Stimulated activated naive CD8-positive, alpha-beta T cell treated with anti-CD3 and anti-CD28 coated beads, Interleukin-15, Interleukin-2, amounts not matched to agents 100 ng/mL and 50 ng/mL, for 24 hours (primary cell): ENCODE data around the gene MTA3.
"Not testable (repeated sequence)": the region's sequence is repeated elsewhere in the genome, so short reads cannot be mapped to it uniquely, and the experiment has no call there.

Source experiments
- H3K27ac Mint-ChIP-seq: one replicate; pipeline ENCODE4 v1.8.0; 2021; ENCODE audit warnings: mild to moderate bottlenecking, mixed read lengths
- H3K27me3 Mint-ChIP-seq: one replicate; pipeline ENCODE4 v1.8.0; 2021; ENCODE audit warnings: mixed read lengths
- H3K36me3 Mint-ChIP-seq: one replicate; pipeline ENCODE4 v1.8.0; 2021; ENCODE audit warnings: low read depth, mixed read lengths
- H3K4me1 Mint-ChIP-seq: one replicate; pipeline ENCODE4 v1.8.0; 2021; ENCODE audit warnings: low read depth, mixed read lengths
- H3K4me3 Mint-ChIP-seq: one replicate; pipeline ENCODE4 v1.8.0; 2021; ENCODE audit warnings: mild to moderate bottlenecking, mixed read lengths
- H3K9me3 Mint-ChIP-seq: one replicate; pipeline ENCODE4 v1.8.0; 2021; ENCODE audit warnings: mixed read lengths

The MTA3 gene

GRCh38 chr2:42708179-42708578 lies 139.7 kb downstream of the MTA3 start:
- no peak overlapping the region for H3K27ac Mint-ChIP-seq
- no peaks in the 10 kb centered on the region for H3K4me1 Mint-ChIP-seq
- no peaks in the 10 kb centered on the region for H3K9me3 Mint-ChIP-seq
- no peaks in the 10 kb centered on the region for H3K27me3 Mint-ChIP-seq
- no peak overlapping the region for H3K4me3 Mint-ChIP-seq
- H3K36me3 Mint-ChIP-seq, result peaks cover 11% of the 10 kb centered on the region

DNA sequence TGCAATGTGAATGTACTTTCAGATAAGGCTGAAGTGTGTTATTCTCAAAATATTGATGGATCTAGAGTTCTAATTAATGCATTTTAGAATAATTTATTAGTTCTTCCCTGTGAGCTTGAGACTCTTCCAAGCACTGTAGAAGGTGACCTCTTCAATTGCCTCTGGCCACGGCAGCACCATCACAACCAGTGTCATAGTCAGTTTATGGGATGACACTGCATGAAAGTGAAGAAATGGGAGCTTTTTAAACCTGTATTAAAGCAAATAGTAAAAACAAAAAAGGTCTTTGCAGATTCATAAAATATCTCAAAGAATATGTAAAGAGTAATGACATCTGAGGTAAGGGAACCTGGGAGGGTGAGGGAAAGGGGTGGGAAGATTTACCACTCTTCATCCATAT lies 143.5 kb downstream of the MTA3 start:
- Mint-ChIP-seq H3K27ac (no peak overlapping the region), H3K27me3 (no peaks in the 10 kb centered on the region), H3K36me3 (peaks cover 9% of the 10 kb centered on the region), H3K4me3 (no peak overlapping the region), H3K9me3 (no peaks in the 10 kb centered on the region), H3K4me1 (peaks cover 5% of the 10 kb centered on the region)

DNA sequence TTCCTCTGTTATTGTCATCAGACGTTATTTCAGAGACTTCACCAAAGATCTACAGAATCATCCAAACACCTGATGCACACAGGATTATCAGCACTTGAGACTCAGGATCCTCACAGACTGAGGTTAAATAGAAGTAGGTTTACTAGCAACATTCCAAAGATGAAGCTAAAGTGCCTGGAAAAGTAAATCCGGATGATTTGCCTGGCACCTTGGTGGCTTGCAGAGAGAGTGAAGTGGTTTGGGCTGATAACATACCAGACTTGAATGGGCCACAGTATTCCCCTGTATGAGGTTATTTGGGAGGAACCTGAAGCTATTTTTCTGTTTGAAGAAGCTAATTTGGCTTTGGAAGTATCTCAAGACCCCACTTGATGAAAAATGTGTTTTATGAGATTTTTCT lies 144.5 kb downstream of the MTA3 start:
- Mint-ChIP-seq H3K9me3 (no peaks in the 10 kb centered on the region), H3K4me3 (no peak overlapping the region), H3K27me3 (no peaks in the 10 kb centered on the region), H3K27ac (no peak overlapping the region), H3K36me3 (peaks cover 9% of the 10 kb centered on the region), H3K4me1 (peaks cover 5% of the 10 kb centered on the region)

DNA sequence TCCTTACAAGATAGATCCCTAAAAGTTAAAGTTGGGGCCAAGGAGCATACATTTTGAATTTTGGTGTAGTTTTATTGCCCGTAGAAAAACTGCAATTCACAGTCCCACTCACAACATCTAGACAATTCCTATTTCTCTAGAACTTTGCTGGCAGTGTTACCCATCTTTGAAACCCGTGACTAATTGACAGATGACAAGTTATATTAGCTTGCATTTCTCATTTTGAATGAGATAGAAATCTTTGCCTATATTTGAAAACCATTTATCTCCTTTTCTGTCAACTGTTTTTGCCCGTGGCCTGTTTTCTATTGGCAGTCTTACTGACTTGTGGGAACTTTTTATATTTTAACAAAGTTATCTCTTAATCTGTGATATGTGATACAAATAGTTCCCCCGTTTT lies 145.5 kb downstream of the MTA3 start:
- Mint-ChIP-seq H3K4me3 (no peak overlapping the region), H3K27me3 (no peaks in the 10 kb centered on the region), H3K27ac (no peak overlapping the region), H3K36me3 (peaks cover 3% of the 10 kb centered on the region), H3K4me1 (peaks cover 5% of the 10 kb centered on the region), H3K9me3 (no peaks in the 10 kb centered on the region)

DNA sequence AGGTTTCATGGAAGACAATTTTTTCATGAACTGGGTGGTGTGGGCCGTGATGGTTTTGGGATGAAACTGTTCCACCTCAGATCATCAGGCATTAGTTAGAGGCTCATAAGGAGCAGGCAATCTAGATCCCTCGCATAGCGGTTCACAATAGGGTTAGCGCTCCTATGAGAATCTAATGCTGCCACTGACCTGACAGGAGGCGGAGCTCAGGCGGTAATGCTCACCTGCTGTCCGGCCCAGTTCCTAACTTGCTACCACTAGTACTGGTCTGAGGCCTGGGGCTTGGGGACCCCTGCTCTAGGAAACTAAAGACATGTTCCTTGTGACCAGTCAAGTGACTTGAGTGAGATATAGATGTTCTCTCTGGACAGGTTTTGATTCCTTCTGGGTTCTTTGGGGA lies 146.3 kb downstream of the MTA3 start:
- no peak overlapping the region for H3K27ac Mint-ChIP-seq
- no peaks in the 10 kb centered on the region for H3K9me3 Mint-ChIP-seq
- H3K36me3 Mint-ChIP-seq, result no peaks in the 10 kb centered on the region

GRCh38 chr2:42721898-42722297 lies 153.5 kb downstream of the MTA3 start:
- Mint-ChIP-seq H3K36me3 (no peaks in the 10 kb centered on the region), H3K9me3 (no peaks in the 10 kb centered on the region), H3K4me1 (peaks cover 10% of the 10 kb centered on the region), H3K27me3 (no peaks in the 10 kb centered on the region), H3K27ac (no peak overlapping the region), H3K4me3 (no peak overlapping the region)

More for the DNA sequence above, 146.3 kb downstream of the MTA3 start:
- no peak overlapping the region for H3K4me3 Mint-ChIP-seq
- H3K4me1 Mint-ChIP-seq, result peaks cover 5% of the 10 kb centered on the region
- H3K27me3 Mint-ChIP-seq, result no peaks in the 10 kb centered on the region

DNA sequence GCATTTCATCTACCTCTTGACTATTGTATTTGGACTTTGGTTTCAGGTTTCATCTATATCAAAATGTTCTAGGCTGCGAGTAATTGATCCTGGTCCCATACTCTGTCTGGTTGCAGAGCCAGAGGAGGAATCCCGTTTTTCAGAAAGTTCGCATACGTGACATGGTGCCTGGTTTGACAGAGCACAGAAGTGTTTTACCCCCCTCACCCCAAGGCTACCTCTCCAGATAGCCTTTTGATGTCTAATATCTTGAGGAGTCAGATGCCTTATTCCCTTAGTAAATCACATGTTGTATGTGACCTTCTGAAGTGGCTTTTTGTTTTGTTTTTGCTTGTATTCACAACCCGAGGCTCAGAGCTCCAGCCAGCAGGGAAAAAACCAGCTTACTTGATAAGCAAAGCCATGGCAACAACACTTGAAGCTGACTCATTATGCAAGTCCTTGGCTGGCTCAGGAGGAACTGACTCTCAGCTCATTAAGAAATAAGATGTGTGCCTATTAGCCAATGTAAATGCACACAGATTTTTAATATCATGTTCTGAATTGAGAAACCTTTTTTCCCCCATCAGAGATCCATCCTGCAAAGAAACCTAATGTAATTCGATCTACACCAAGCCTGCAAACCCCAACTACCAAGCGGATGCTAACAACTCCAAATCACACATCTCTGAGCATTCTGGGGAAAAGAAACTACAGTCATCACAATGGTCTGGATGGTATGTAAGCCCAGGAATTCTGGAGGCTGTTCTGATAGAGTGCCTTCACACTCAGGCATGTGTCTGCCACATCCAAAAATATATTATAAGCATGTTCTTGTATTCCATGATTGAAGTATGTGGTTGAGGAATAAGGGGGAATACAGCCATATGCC lies 154.1 kb downstream of the MTA3 start:
- H3K27me3 Mint-ChIP-seq, result no peaks in the 10 kb centered on the region
- H3K4me3 Mint-ChIP-seq, result no peak overlapping the region
- no peak overlapping the region for H3K27ac Mint-ChIP-seq
- H3K4me1 Mint-ChIP-seq, result peaks cover 10% of the 10 kb centered on the region
- H3K36me3 Mint-ChIP-seq, result no peaks in the 10 kb centered on the region
- no peaks in the 10 kb centered on the region for H3K9me3 Mint-ChIP-seq

GRCh38 chr2:42723465-42723864 lies 155.0 kb downstream of the MTA3 start:
- Mint-ChIP-seq H3K27me3 (no peaks in the 10 kb centered on the region), H3K36me3 (peaks cover 5% of the 10 kb centered on the region), H3K4me3 (no peak overlapping the region), H3K9me3 (no peaks in the 10 kb centered on the region), H3K4me1 (peaks cover 10% of the 10 kb centered on the region), H3K27ac (no peak overlapping the region)

DNA sequence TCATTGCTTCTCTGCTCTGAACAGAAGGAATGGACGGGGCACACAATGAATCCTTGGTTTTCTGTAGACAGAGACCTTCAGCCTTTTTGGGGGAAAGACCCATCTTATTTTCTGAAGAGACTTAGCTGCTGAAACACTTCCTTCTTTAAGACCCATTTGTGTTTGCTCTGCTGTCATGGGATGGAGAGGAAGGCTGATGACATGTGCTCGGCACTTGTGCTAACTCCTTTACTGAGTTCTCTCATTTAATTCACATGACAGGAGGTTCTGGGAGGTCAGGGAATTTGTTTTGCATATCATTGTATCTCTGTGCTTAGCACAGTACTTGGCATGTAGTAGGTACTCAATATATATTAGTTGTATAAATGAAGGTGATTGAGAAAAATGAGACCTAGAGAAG lies 156.5 kb downstream of the MTA3 start:
- peaks cover 10% of the 10 kb centered on the region for H3K4me1 Mint-ChIP-seq
- no peak overlapping the region for H3K27ac Mint-ChIP-seq
- no peaks in the 10 kb centered on the region for H3K27me3 Mint-ChIP-seq
- H3K9me3 Mint-ChIP-seq, result peaks cover 4% of the 10 kb centered on the region
- H3K36me3 Mint-ChIP-seq, result peaks cover 11% of the 10 kb centered on the region
- H3K4me3 Mint-ChIP-seq, result no peak overlapping the region

GRCh38 chr2:42725657-42726056 lies 157.2 kb downstream of the MTA3 start:
- peaks cover 18% of the 10 kb centered on the region for H3K36me3 Mint-ChIP-seq
- no peak overlapping the region for H3K4me3 Mint-ChIP-seq
- no peaks in the 10 kb centered on the region for H3K27me3 Mint-ChIP-seq
- peaks cover 9% of the 10 kb centered on the region for H3K9me3 Mint-ChIP-seq
- no peak overlapping the region for H3K27ac Mint-ChIP-seq
- peaks cover 10% of the 10 kb centered on the region for H3K4me1 Mint-ChIP-seq

DNA sequence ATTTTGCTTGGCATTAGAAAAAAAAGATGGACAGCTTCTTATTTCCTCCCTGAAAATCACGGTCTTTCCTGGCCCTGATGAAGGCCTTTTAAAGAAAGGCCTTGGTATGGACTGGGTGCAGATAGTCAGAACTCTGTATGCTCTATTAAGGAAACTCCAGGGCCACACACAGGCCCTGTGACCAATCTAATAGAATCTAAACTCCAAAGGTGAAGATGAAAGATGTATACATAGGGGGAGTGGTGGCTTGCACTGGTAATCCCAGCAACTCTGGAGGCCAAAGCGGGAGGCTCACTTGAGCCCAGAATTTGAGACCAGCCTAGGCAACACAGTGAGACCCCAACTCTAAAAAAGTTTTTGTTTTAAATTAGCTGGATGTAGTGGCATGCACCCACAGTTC lies 158.2 kb downstream of the MTA3 start:
- H3K9me3 Mint-ChIP-seq, result peaks cover 9% of the 10 kb centered on the region
- H3K36me3 Mint-ChIP-seq, result peaks cover 29% of the 10 kb centered on the region
- H3K4me1 Mint-ChIP-seq, result peaks cover 10% of the 10 kb centered on the region
- H3K27me3 Mint-ChIP-seq, result no peaks in the 10 kb centered on the region
- H3K27ac Mint-ChIP-seq, result no peak overlapping the region
- H3K4me3 Mint-ChIP-seq, result no peak overlapping the region

DNA sequence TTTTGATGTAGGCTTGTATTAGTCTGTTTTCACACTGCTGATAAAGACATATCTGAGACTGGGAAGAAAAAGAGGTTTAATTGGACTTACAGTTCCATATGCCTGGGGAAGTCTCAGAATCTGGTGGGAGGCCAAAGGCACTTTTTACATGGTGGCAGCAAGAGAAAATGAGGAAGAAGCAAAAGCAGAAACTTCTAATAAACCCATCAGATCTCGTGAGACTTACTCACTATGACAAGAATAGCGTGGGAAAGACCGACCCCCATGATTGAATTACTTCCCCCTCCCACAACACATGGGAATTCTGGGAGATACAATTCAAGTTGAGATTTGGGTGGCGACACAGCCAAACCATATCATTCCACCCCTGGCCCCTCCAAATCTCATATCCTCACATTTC lies 162.9 kb downstream of the MTA3 start:
- peaks cover 31% of the 10 kb centered on the region for H3K9me3 Mint-ChIP-seq
- H3K4me1 Mint-ChIP-seq, H3K27ac Mint-ChIP-seq, H3K27me3 Mint-ChIP-seq, H3K4me3 Mint-ChIP-seq: not testable (repeated sequence)
- peaks cover 71% of the 10 kb centered on the region for H3K36me3 Mint-ChIP-seq

- Mint-ChIP-seq H3K4me3 (no peak overlapping the region), H3K9me3 (peaks cover 31% of the 10 kb centered on the region), H3K36me3 (peaks cover 81% of the 10 kb centered on the region), H3K27ac (no peak overlapping the region), H3K27me3 (no peaks in the 10 kb centered on the region), H3K4me1 (no peaks in the 10 kb centered on the region)
Observed at GRCh38 chr2:42733852-42734251, 165.4 kb downstream of the MTA3 start.

DNA sequence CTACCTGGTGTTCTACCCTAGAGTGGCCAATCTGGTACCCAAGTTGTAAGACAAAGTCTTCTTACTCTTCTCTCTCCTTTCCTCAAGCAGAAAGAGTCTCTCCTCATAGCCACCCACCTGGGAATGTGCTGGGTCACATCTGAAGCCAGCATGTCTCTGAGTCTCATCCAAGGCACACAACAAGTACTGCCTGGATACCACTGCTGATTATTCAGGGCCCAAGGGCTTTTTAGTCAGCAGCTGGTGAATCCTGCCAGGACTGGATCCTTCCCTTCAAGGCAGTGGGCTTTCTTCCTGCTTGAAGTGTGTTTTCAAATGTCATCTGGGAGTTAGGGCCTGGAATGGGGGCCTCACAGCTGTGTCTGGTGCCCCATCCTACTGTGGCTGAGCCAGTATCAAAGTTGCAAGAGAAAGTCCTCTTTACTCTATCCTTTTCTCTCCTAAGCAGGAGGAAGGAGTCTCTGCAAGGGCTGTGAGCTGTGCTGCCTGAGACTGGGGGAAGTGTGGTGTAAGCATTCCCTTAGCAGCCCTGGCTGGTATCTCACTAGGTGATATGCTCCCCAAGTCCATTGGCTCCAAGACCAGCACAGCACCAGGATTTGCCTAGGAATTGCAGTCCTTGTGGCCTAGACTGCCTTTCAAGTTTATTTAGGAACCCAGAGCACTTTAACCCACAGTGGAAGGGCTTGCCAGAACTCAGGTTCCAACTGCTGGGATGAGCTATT lies 168.3 kb downstream of the MTA3 start:
- Mint-ChIP-seq H3K36me3 (peaks cover 62% of the 10 kb centered on the region), H3K27ac (no peak overlapping the region), H3K4me3 (no peak overlapping the region), H3K4me1 (no peaks in the 10 kb centered on the region), H3K27me3 (no peaks in the 10 kb centered on the region), H3K9me3 (peaks cover 22% of the 10 kb centered on the region)

- no peak overlapping the region for H3K27ac Mint-ChIP-seq
- peaks cover 22% of the 10 kb centered on the region for H3K36me3 Mint-ChIP-seq
- H3K27me3 Mint-ChIP-seq, result no peaks in the 10 kb centered on the region
- H3K4me1 Mint-ChIP-seq, result no peaks in the 10 kb centered on the region
- H3K9me3 Mint-ChIP-seq, result peaks cover under 1% of the 10 kb centered on the region
- H3K4me3 Mint-ChIP-seq, result no peak overlapping the region
Observed at GRCh38 chr2:42741140-42741539, 172.7 kb downstream of the MTA3 start.
